ENCODE measurements around the gene SLC26A2.

DNA sequence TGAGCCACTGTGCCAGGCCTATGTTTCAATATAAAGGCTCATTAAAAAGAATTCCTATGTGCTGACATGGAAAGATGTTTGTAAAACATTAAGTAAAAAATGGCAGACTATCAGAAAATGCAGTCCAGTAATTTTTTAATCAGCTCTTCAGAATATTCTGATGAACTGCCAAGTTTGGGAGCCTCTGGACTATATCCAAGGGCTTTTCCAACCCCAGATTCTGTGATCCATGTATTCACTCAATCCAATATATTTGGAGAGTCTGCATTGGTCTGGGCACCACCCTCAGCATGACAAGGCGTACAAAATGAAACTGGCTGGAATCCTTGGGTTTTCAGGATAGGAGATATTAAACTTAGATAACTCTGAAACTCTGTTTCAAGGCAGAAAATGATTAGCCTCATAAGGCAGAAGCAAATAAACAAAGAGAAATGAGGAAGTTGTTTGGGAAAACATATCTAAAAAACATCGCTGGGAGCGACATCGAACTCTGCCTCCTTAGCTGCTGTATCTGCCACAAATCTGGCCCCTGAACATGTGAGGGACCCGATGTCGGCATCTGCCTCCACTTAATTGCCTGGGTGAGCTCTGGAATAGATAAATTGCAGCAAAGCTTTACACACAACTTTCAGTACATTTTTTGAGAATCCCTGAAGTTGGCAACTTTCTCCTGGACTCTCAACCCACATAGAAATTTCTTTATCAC lies 30.4 kb upstream of the SLC26A2 start:
- TF ChIP-seq POLR2A (IDR thresholded peaks at IDR 0.05; ENCODE audit: low read depth, low read length) (no peak), POLR2AphosphoS5 (IDR thresholded peaks at IDR 0.05; ENCODE audit: low read depth, low read length) (no peak)

Measured in GM12892 (cell line).